ENCODE measurements around the gene SFSWAP.
"Not testable (repeated sequence)": the region's sequence is repeated elsewhere in the genome, so short reads cannot be mapped to it uniquely, and the experiment has no call there.

Gene SFSWAP

GRCh38 chr12:131700271-131700670, 10.6 kb upstream of the SFSWAP start:
- ChIA-PET CTCF (no interaction called here), POLR2A (ENCODE audit: low non-redundant PET) (no interaction called here)
- DNase-seq (ENCODE audit: low spot score) = no peak
- H3K27ac ChIP-seq = no peak overlapping the region
- no peak for TF ChIP-seq CTCF (conservative IDR thresholded peaks at IDR 0.05; ENCODE audit: low read depth)

- POLR2A ChIA-PET (ENCODE audit: low non-redundant PET) = interaction anchor here (0.5 kb wide), 1 partner anchor 29 kb away, joined by 3 read pairs; no protein-coding TSS in a partner anchor
- no peak overlapping the region for H3K27ac ChIP-seq
- no peak for TF ChIP-seq CTCF (conservative IDR thresholded peaks at IDR 0.05; ENCODE audit: low read depth)
- CTCF ChIA-PET = no interaction called here
- DNase-seq (ENCODE audit: low spot score) = no peak
Observed at GRCh38 chr12:131701705-131702572, 9.0 kb upstream of the SFSWAP start.

- DNase-seq (ENCODE audit: low spot score) = no peak
- ChIA-PET CTCF (no interaction called here), POLR2A (ENCODE audit: low non-redundant PET) (no interaction called here)
- no peak for TF ChIP-seq CTCF (conservative IDR thresholded peaks at IDR 0.05; ENCODE audit: low read depth)
- H3K27ac ChIP-seq = no peak overlapping the region
Observed at GRCh38 chr12:131702573-131702877, 8.4 kb upstream of the SFSWAP start.

GRCh38 chr12:131703161-131703560, 7.7 kb upstream of the SFSWAP start:
- CTCF ChIA-PET = no interaction called here
- H3K27ac ChIP-seq = no peak overlapping the region
- no peak for DNase-seq (ENCODE audit: low spot score)
- POLR2A ChIA-PET (ENCODE audit: low non-redundant PET) = no interaction called here
- TF ChIP-seq CTCF (conservative IDR thresholded peaks at IDR 0.05; ENCODE audit: low read depth) = no peak

GRCh38 chr12:131704509-131704908, 6.4 kb upstream of the SFSWAP start:
- TF ChIP-seq CTCF (conservative IDR thresholded peaks at IDR 0.05; ENCODE audit: low read depth) = no peak
- ChIA-PET CTCF (no interaction called here), POLR2A (ENCODE audit: low non-redundant PET) (no interaction called here)
- no peak for DNase-seq (ENCODE audit: low spot score)
- H3K27ac ChIP-seq = no peak overlapping the region

GRCh38 chr12:131706709-131707108, 4.2 kb upstream of the SFSWAP start:
- POLR2A ChIA-PET (ENCODE audit: low non-redundant PET); DNase-seq (ENCODE audit: low spot score); H3K27ac ChIP-seq; CTCF ChIA-PET: not testable (repeated sequence)

- no peak for TF ChIP-seq CTCF (conservative IDR thresholded peaks at IDR 0.05; ENCODE audit: low read depth)
- H3K27ac ChIP-seq = no peak overlapping the region
- POLR2A ChIA-PET (ENCODE audit: low non-redundant PET) = no interaction called here
- CTCF ChIA-PET = no interaction called here
- no peak for DNase-seq (ENCODE audit: low spot score)
Observed at GRCh38 chr12:131709226-131709625, 1.7 kb upstream of the SFSWAP start.
